GM20000 (cell line): ENCODE data around the gene STK33.

Experiments
- DNase-seq: peaks from one replicate; pipeline ENCODE4 v3.0.0; 2012; ENCODE audit warnings: low spot score
- CTCF ChIP-seq: IDR thresholded peaks from 2 replicates; pipeline ENCODE4 v1.5.1; 2012; ENCODE audit warnings: mild to moderate bottlenecking, control low read depth; ENCODE audit errors: extremely low read depth, missing control alignments

The STK33 gene

GRCh38 chr11:8544807-8545206 is 49.2 kb downstream of the STK33 start:
- no peak for DNase-seq
- TF ChIP-seq CTCF: no peak

GRCh38 chr11:8543278-8543677 is 50.8 kb downstream of the STK33 start:
- TF ChIP-seq CTCF: no peak
- no peak for DNase-seq

GRCh38 chr11:8541448-8541847 is 52.6 kb downstream of the STK33 start:
- no peak for DNase-seq

GRCh38 chr11:8533332-8533731 is 60.7 kb downstream of the STK33 start:
- TF ChIP-seq CTCF: no peak
- DNase-seq: peak; percentile 51

More at GRCh38 chr11:8541448-8541847, 52.6 kb downstream of the STK33 start:
- TF ChIP-seq CTCF: no peak

GRCh38 chr11:8532475-8532874 is 61.6 kb downstream of the STK33 start:
- TF ChIP-seq CTCF: no peak
- peak; percentile 43 for DNase-seq

- DNase-seq: peak; percentile 49
These were observed 62.0 kb downstream of the STK33 start for GRCh38 chr11:8531982-8532381.

GRCh38 chr11:8531312-8531711 is 62.7 kb downstream of the STK33 start:
- no peak for DNase-seq
- no peak for TF ChIP-seq CTCF

More at GRCh38 chr11:8531982-8532381, 62.0 kb downstream of the STK33 start:
- no peak for TF ChIP-seq CTCF
